Cardiac septum (tissue), 1 donor: ENCODE results near the gene SLC48A1. TPM values are rescaled to one million over a fixed set of nuclear protein-coding genes. Genes with fewer than 3 reads are reported as not detected.

Experiments used
- DNase-seq: peaks from one replicate; pipeline ENCODE4 v3.0.0-alpha.2; 2020; ENCODE audit warnings: low spot score
- intact Hi-C: fragments of 100-400 bp; cut with DNase I; formaldehyde crosslinking; loops from one replicate; pipeline ENCODE4 v1.14.0; 2022
- total RNA-seq: library from RNA; stranded (reverse); fragmentation: NEBNext Ultra II Directional; extraction: Animal tissue kit (Norgen Biotek cat#: 25700); gene quantifications from one replicate; pipeline ENCODE4 v1.2.1, GENCODE V29; 2021
- donor health status: DM: no; HTN: no; CAD: no.

Gene SLC48A1
- total RNA-seq, 1 donor from 2014 or later, result 20.7 TPM

DNA sequence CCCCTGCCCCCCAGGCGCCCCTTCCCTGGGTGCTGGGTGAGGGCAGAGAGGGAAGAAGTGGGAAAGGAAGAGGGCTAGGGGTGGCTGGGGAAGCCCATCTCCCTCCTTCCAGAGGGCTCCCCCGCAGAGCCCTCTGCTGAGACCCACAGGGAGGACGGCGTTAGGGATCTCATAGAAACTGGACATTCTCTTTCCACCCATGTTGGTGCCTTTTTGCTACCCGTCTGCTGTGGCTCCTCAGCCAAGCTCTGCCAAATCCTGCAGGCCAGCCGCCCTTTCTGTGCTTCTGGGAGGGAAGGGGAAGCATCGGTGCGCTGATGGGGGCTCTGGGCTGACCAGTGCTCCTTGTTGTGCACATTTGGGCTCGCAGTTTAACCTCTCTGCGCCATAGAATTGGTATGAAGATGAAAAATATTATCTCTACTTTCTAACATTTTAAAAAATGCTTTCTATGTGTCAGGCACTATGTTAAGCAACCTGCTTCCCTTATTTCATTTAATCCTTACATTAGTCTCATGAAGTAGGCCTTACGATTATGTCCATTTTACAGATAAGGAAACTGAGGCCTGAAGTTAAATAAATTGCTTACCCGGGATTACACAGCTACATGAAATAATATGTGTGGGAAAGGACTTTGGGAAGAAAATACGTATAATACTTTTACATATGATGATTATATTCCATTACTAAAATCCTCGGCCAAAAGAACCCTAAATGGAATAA lies 981 bp downstream of the SLC48A1 start:
- intact Hi-C loops, result loop anchor here (5.0 kb wide), 1 partner anchor 122 kb away; no protein-coding TSS in a partner anchor
- no peak for DNase-seq

- DNase-seq, result no peak
- intact Hi-C loops, result loop anchor here (5.0 kb wide), 1 partner anchor 122 kb away; no protein-coding TSS in a partner anchor
Observed at GRCh38 chr12:47774663-47775062, 1.6 kb downstream of the SLC48A1 start.

- intact Hi-C loops, result no loop called here
- no peak for DNase-seq
Observed at GRCh38 chr12:47775100-47775911, 2.3 kb downstream of the SLC48A1 start.

GRCh38 chr12:47776471-47777143 lies 3.6 kb downstream of the SLC48A1 start:
- DNase-seq, result no peak
- intact Hi-C loops, result no loop called here

- DNase-seq, result no peak
- intact Hi-C loops, result no loop called here
Observed at GRCh38 chr12:47777151-47777550, 4.1 kb downstream of the SLC48A1 start.

DNA sequence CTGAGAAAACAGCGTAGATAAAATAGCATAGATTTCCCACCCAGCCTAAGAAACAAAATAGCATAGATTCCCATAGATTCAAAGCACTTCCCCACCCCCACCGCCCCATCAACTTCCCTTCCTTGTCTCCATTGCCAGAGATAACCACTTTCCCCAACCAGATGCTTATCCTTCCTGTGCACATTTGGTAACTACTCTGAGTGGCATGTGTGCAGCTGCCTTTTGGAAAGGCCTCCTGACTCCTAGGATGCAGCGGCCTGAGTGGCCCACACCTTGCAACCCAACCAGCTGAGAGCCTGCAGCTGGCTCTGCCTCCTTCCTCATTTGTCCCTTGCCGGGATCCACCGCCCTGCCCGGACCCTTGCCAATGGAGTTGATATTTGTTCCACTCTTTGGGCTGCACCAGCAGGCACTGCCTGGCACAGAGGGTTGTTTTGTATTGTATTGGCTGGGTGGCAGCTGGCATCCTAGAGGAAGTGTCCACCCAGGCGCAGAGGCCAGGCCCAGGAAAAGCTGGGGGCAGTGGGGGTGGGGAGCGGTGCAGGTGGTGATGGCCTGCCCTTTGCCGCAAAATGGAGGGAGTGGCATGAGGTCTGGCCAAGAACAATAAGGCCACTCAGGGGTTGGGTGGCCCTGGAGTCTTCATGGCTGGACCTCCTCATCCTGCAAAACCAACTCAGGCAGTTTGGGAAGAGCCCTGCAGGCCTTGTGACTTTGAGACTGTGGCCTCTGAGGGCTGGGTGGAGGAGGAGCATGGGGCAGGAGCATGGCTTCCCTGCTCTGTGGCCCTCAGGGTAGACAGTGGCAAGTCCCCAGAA lies 4.9 kb downstream of the SLC48A1 start:
- intact Hi-C loops, result loop anchor here (2.0 kb wide), 2 partner anchors 61 kb away; no protein-coding TSS in a partner anchor
- DNase-seq, result no peak

DNA sequence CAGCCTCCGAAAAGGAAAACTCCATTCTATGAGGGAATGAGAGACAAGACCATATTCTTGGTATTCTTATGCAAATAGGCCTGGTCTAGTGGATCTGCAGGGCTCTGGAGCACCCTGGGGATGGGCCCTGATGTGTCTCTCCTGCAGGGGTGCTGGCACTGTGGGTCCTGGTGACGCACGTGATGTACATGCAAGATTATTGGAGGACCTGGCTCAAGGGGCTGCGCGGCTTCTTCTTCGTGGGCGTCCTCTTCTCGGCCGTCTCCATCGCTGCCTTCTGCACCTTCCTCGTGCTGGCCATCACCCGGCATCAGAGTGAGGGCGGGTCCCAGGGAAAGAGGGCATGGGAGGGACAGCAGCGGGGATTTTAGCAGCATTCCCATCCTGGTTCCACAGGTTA lies 5.8 kb downstream of the SLC48A1 start:
- no peak for DNase-seq
- intact Hi-C loops, result loop anchor here (2.0 kb wide), 2 partner anchors 60 to 62 kb away; no protein-coding TSS in a partner anchor

- intact Hi-C loops, result loop anchor here (2.0 kb wide), 2 partner anchors 59 to 63 kb away; no protein-coding TSS in a partner anchor
- peak; percentile 94 for DNase-seq
Observed at GRCh38 chr12:47779301-47779942, 6.4 kb downstream of the SLC48A1 start.

DNA sequence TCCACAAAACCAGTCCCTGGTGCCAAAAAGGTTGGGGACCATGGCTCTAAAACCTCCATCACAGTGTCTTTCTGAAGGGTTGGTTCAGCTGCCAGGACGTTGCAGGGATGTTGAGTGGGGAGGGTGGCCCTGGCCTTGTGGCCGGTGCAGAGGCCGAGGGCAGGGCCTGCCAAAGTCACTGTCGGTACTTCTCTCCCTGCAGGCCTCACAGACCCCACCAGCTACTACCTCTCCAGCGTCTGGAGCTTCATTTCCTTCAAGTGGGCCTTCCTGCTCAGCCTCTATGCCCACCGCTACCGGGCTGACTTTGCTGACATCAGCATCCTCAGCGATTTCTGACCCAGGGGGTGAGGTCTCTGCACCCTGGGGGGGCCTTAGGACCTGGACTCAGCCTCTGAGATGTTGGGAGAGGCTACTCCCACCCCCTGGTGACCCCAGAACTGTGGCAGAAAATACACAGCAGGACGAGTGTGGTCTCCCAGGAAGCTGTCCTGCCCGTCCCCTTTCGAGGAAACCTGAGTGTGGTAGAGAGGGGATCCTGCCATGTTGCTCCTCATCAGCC lies 7.0 kb downstream of the SLC48A1 start:
- DNase-seq, result no peak
- intact Hi-C loops, result loop anchor here (2.0 to 10.0 kb wide), 3 partner anchors 59 to 155 kb away; no protein-coding TSS in a partner anchor

DNA sequence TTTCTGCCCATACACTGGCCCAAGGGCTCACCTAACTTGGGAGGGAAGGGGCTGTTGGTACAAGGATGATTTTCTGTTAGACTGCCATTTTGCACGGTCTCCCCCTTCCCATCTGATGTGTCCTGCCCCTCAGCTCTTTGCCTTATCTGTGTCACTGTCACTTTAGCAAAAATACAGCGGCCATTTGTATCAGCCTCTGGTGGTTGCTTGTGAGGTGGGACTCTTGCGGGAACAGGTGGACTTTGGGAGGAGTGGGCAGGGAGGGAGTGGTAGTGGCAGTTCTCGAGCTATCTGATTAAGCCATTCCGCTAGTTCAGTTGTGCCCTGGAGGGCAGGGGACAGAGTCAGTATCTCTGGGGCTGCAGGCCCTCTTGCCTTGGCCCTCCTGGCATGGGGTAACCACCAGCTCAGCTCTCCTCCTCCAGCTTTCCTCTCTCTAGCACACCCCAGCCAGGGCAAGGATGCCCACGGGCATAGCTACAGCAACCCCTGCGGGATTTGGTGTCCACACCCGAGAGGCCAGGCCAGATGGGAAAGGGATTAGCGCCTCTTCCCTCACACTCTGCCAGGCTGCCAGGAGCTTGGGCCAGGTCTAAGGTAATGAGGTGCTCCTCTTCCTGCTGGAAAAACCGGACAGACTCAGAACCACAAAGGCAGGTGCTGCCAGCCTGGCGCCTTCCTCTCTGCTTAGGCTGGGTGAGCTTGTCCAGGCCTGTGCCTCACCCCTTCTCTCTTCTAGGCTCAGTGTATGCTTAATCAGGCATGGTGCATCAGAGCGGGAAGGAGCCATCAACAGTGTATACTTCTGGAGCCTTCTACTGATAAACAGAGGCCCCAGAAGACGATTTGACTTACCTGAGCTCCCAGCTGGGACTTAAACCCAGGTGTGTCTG lies 8.7 kb downstream of the SLC48A1 start:
- no peak for DNase-seq
- intact Hi-C loops, result loop anchor here (10.0 kb wide), 1 partner anchor 153 kb away; no protein-coding TSS in a partner anchor

GRCh38 chr12:47782372-47782770 lies 9.3 kb downstream of the SLC48A1 start:
- intact Hi-C loops, result loop anchor here (10.0 kb wide), 1 partner anchor 152 kb away; no protein-coding TSS in a partner anchor
- no peak for DNase-seq

GRCh38 chr12:47783024-47783755 lies 10.2 kb downstream of the SLC48A1 start:
- no peak for DNase-seq
- intact Hi-C loops, result loop anchor here (10.0 kb wide), 1 partner anchor 152 kb away; no protein-coding TSS in a partner anchor

- no peak for DNase-seq
- intact Hi-C loops, result loop anchor here (10.0 kb wide), 1 partner anchor 151 kb away; no protein-coding TSS in a partner anchor
Observed at GRCh38 chr12:47783821-47784819, 11.1 kb downstream of the SLC48A1 start.

- DNase-seq, result no peak
- intact Hi-C loops, result loop anchor here (10.0 kb wide), 1 partner anchor 150 kb away; no protein-coding TSS in a partner anchor
Observed at GRCh38 chr12:47785036-47785886, 12.2 kb downstream of the SLC48A1 start.
